Prostate gland (tissue), 2 donors: ENCODE data around the gene RIC8B.

Experiments
- POLR2A ChIP-seq: fragments of 450-650 bp; IDR thresholded peaks from one replicate; pipeline ENCODE4 v1.6.1; 2016; ENCODE audit warnings: antibody characterized with exemption, mild to moderate bottlenecking
- TF ChIP-seq, protein P1 (sequence below), 4 experiments: fragments of 200-600 bp in 2 of 4; fragments of 450-650 bp in 2 of 4; sonication (generic) in 2 of 4; IDR thresholded peaks; 1 replicate in 3 of 4; 2 replicates in 1 of 4; pipeline ENCODE4 v1.5.1; 2016 to 2019; ENCODE audit warnings: antibody characterized with exemption in 4 of 4, mild to moderate bottlenecking in 2 of 4, moderate library complexity in 2 of 4

DNA sequence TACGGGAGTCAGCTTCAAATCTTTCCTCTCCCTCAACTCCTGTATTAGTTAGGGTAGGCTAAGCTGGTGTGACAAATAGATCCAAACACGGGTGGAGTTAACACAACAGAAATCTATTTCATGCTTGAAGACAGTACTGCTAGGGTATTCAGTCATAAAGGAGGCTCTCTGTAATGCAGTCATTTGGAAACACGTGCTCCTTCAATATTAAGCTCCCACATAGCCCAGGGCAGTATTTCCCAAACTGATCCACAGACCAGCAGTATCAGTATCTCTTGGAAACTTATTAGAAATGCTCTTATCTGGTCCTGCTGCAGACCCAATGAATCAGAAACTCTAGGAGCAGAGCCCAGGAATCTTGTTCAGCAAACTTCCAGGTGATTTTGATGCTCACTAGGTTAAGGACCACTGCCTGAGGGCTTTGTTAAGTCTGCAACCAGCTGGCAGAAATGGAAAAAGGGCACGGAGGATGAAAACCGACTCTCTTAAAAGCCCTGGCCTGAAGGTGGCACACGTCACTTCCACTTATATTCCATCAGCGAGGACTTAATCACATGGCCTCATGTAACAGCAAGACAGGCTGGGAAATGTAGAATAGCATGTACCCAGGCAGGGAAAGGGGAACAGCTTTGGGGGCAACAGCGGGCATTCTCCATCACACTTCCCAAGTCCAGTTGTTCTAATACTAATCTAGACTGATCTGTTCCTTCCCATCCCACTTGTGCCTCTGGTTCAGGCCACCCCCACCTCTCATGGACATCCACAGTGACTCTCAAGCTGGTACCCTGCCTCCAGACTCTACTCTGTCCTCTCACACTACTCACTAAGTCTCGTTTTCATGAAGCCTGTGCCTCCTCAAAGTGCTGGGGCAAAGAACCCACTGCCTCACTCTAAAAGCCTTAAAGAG, 38.2 kb upstream of the RIC8B start:
- no peak for TF ChIP-seq POLR2A
- TF ChIP-seq, protein P1, sequence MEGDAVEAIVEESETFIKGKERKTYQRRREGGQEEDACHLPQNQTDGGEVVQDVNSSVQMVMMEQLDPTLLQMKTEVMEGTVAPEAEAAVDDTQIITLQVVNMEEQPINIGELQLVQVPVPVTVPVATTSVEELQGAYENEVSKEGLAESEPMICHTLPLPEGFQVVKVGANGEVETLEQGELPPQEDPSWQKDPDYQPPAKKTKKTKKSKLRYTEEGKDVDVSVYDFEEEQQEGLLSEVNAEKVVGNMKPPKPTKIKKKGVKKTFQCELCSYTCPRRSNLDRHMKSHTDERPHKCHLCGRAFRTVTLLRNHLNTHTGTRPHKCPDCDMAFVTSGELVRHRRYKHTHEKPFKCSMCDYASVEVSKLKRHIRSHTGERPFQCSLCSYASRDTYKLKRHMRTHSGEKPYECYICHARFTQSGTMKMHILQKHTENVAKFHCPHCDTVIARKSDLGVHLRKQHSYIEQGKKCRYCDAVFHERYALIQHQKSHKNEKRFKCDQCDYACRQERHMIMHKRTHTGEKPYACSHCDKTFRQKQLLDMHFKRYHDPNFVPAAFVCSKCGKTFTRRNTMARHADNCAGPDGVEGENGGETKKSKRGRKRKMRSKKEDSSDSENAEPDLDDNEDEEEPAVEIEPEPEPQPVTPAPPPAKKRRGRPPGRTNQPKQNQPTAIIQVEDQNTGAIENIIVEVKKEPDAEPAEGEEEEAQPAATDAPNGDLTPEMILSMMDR (IDR thresholded peaks at IDR 0.05) = no peak
